ENCODE results near the gene SLC13A1.

DNA sequence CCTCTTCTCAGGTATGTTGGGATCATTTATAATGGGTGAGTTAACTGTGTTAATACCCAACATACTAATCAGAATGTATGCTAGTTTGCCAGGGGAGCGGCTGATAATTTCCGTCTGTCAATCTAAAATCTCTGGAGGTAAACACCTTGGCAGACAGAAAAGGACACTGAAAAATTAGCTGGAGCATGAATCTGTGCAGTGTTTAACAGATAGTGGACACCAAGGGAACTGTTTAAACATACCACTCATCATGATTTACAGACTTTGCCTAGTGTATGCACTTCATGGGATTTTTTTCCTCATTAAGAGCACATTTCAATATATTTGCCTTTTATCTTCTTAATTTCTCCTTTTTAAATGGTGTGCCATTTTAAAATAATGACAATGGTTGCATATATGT, 68.2 kb downstream of the SLC13A1 start:
- TF ChIP-seq POLR2AphosphoS5 (IDR thresholded peaks at IDR 0.05; ENCODE audit: low read depth, low read length) = no peak
- TF ChIP-seq POLR2A (IDR thresholded peaks at IDR 0.05; ENCODE audit: low read depth, low read length) = no peak
- no peak for TF ChIP-seq SPI1 (IDR thresholded peaks at IDR 0.05; ENCODE audit: low read depth, low read length)
- no peak for TF ChIP-seq TAF1 (IDR thresholded peaks at IDR 0.05; ENCODE audit: low read depth, low read length)
- no peak for TF ChIP-seq PAX5 (IDR thresholded peaks at IDR 0.05; ENCODE audit: insufficient read depth, low read length, severe bottlenecking)
